ENCODE measurements around the gene TMEM132C. TPM values are rescaled to one million over a fixed set of nuclear protein-coding genes. Genes with fewer than 3 reads are reported as not detected.
"Not testable (repeated sequence)": the region's sequence is repeated elsewhere in the genome, so short reads cannot be mapped to it uniquely, and the experiment has no call there.

The TMEM132C gene
- total RNA-seq, 2 experiments from 2014 or later, result not detected

DNA sequence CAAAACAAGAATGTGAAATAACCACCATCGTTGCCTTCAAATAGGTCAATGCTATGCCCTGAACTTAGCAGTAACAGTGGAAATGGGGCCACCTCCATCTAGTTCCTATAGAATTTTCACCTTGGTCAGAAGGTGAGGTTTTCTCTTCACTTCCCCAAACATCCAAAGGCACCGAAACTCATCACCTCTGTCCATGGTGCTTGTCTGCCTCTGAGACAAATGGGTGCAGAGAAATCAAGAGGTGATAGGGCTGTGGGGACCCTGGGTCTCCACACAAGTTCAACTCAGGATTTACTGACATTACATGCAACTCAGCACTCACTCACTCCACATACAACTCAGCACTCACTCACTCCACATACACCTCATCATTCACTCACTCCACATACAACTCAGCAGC lies 26.2 kb upstream of the TMEM132C start:
- CTCF ChIA-PET, result no interaction called here
- Mint-ChIP-seq H3K27me3 (no peaks in the 10 kb centered on the region), H3K36me3 (ENCODE audit: low read depth) (no peaks in the 10 kb centered on the region), H3K4me1 (ENCODE audit: low read depth) (no peaks in the 10 kb centered on the region), H3K27ac (no peak overlapping the region), H3K4me3 (no peak overlapping the region), H3K9me3 (peaks cover 2% of the 10 kb centered on the region)
- TF ChIP-seq CTCF (IDR thresholded peaks at IDR 0.05), result no peak
- ATAC-seq (no peak), DNase-seq (no peak)
- POLR2A ChIA-PET, result no interaction called here
- intact Hi-C loops (cut with micrococcal nuclease), result no loop called here

- no peak for DNase-seq
- Mint-ChIP-seq H3K9me3 (peaks cover 1% of the 10 kb centered on the region), H3K4me3 (no peak overlapping the region), H3K4me1 (ENCODE audit: low read depth) (no peaks in the 10 kb centered on the region), H3K36me3 (ENCODE audit: low read depth) (no peaks in the 10 kb centered on the region), H3K27ac (no peak overlapping the region), H3K27me3 (no peaks in the 10 kb centered on the region)
- no peak for TF ChIP-seq CTCF (IDR thresholded peaks at IDR 0.05)
- ATAC-seq, result no peak
- intact Hi-C loops (cut with micrococcal nuclease), result no loop called here
- POLR2A ChIA-PET, result no interaction called here
- CTCF ChIA-PET, result no interaction called here
These were observed 21.8 kb upstream of the TMEM132C start for GRCh38 chr12:128245121-128245520.

DNA sequence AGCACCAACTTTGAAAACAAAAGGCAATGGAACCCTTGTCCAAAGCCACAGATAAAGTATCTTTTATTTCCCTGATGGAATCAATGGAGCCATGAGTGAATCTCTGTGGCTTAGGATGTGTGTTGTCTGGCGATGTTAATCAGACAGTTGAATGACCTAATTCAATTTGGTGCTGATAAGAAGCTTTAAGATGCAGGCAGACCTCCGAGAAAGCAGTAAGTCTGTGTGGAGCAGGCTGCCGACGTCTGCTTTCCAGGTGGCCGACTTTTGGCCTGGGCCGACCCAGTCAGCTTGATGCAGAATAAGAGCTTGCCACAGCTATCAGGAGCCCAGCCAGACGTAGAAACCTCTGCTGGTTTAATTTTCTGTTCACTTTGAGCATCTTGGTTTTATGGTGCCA lies 21.1 kb upstream of the TMEM132C start:
- intact Hi-C loops (cut with micrococcal nuclease), result no loop called here
- TF ChIP-seq CTCF (IDR thresholded peaks at IDR 0.05), result no peak
- ChIA-PET POLR2A (no interaction called here), CTCF (no interaction called here)
- Mint-ChIP-seq H3K9me3 (peaks cover 1% of the 10 kb centered on the region), H3K4me1 (ENCODE audit: low read depth) (no peaks in the 10 kb centered on the region), H3K4me3 (no peak overlapping the region), H3K27ac (no peak overlapping the region), H3K36me3 (ENCODE audit: low read depth) (no peaks in the 10 kb centered on the region), H3K27me3 (no peaks in the 10 kb centered on the region)
- DNase-seq (no peak), ATAC-seq (no peak)

DNA sequence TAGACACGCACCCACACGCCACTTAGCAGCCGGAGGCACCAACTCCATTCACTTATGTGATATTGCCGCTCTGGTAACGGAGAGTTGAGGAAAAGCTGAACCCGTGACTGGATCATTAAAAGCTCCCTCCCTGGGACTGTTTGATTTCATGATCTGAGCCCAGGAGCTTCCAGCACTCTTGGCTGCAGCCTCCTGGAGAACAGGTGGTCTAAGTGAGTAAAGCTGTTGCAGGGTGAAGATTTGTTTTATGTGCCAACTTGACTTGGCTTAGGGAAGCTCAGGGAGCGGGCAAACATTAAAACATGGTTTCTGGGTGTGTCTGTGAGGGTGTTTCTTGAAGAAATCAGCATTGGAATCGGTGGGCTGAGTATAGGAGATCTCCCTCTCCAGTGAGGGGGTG lies 16.9 kb upstream of the TMEM132C start:
- intact Hi-C loops (cut with micrococcal nuclease), result no loop called here
- DNase-seq (no peak), ATAC-seq (no peak)
- no peak for TF ChIP-seq CTCF (IDR thresholded peaks at IDR 0.05)
- Mint-ChIP-seq H3K27ac (no peak overlapping the region), H3K9me3 (peaks cover 5% of the 10 kb centered on the region), H3K4me1 (ENCODE audit: low read depth) (no peaks in the 10 kb centered on the region), H3K36me3 (ENCODE audit: low read depth) (no peaks in the 10 kb centered on the region), H3K4me3 (no peak overlapping the region), H3K27me3 (no peaks in the 10 kb centered on the region)
- POLR2A ChIA-PET, result no interaction called here
- CTCF ChIA-PET, result interaction anchor here (1.0 kb wide), 1 partner anchor 9 kb away, joined by 3 read pairs; no protein-coding TSS in a partner anchor

DNA sequence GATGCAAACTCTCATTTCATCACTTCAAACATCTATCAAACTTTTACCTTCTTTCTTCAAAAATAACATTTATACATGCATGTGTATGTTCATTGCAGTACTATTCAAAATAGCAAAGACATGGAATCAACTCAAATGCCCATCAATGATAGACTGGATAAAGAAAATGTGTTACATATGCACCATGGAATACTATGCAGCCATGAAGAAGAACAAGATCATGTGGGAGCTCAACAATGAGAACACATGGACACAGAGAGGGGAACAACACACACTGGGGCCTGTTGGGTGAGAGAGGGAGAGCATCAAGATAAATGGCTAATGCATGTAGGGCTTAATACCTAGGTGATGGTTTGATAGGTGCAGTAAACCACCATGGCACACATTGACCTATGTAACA lies 13.1 kb upstream of the TMEM132C start:
- ATAC-seq; intact Hi-C loops (cut with micrococcal nuclease); DNase-seq; H3K4me3 Mint-ChIP-seq; H3K27ac Mint-ChIP-seq; H3K4me1 Mint-ChIP-seq (ENCODE audit: low read depth); POLR2A ChIA-PET; CTCF ChIA-PET; H3K27me3 Mint-ChIP-seq; H3K36me3 Mint-ChIP-seq (ENCODE audit: low read depth); H3K9me3 Mint-ChIP-seq: not testable (repeated sequence)

Measured in activated CD8-positive, alpha-beta T cell treated with anti-CD3 and anti-CD28 coated beads for 36 hours (primary cell).